ENCODE data around the gene CLCN7. TPM values are rescaled to one million over a fixed set of nuclear protein-coding genes. Genes with fewer than 3 reads are reported as not detected.

Gene CLCN7
- total and polyA plus RNA-seq, 2 of the 13 experiments (the other 11 are each of a cell fraction or from before 2014, with no cell fraction given) = 24.6 to 25.1 TPM

DNA sequence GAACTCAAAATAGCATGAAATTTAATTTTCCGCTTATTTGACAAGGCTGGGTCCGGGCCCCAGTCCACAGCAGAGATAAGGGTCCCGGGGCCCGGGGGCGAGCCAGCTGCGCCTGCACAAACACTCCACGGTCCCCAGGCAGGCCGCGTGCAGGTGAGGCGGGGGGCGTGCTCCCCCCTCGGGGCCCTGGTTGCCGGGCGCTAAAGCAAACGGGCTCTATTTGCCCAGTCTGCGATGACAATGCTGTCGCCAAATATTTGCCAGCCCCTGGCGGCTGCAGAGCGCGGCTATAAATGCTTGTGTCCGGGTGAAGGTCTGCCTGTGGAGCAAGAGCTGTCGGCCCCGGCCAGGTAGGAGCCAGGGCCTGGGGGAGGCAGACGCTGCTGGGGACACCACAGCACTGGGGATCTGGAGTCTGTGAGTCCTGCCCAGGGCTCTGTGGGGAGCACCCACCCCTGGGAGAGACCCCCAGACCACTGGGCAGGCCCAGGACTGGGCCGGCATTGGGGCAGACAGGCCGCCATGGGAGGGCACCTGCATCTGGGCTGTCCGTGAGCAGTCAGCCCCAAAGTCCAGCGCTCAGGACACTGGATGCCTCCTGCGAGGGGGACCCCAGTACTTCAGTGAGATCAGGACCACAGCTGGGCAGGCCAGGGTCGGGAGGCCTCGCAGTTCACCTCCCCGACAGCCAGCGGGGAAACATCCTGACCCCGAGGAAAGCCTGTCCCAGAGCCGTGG, 43.9 kb downstream of the CLCN7 start, which contains the start of gene PERCC1 (continued):
- TF ChIP-seq ARID4A (CRISPR knock-in tag; IDR thresholded peaks at IDR 0.05; ENCODE audit: borderline replicate concordance) = peak; percentile 50; the same call in 1 of the 2 replicates
- TF ChIP-seq KMT2A (CRISPR knock-in tag; IDR thresholded peaks at IDR 0.05) = 0 out of 2 replicates have a peak, but pooled peaks have one; percentile 64
- TF ChIP-seq ZSCAN12 (CRISPR knock-in tag; IDR thresholded peaks at IDR 0.05) = no peak
- peak; percentile 93 for TF ChIP-seq ZNF503 (CRISPR knock-in tag; IDR thresholded peaks at IDR 0.05)
- TF ChIP-seq ZNF878 (CRISPR knock-in tag; IDR thresholded peaks at IDR 0.05) = no peak
- TF ChIP-seq TEF (CRISPR knock-in tag; IDR thresholded peaks at IDR 0.05) = no peak
- TF ChIP-seq MZF1 (CRISPR knock-in tag; IDR thresholded peaks at IDR 0.05; ENCODE audit: borderline replicate concordance) = no peak
- no peak for TF ChIP-seq MBNL3 (CRISPR knock-in tag; conservative IDR thresholded peaks at IDR 0.05)
- TF ChIP-seq ZNF121 (CRISPR knock-in tag; IDR thresholded peaks at IDR 0.05) = 0 out of 2 replicates have a peak, but pooled peaks have one; percentile 32
- no peak for TF ChIP-seq AGO2 (optimal IDR thresholded peaks at IDR 0.05; ENCODE audit: low read depth, low read length)
- no peak for TF ChIP-seq ZSCAN30 (CRISPR knock-in tag; IDR thresholded peaks at IDR 0.05)
- no peak for TF ChIP-seq ZNF281 (CRISPR knock-in tag; IDR thresholded peaks at IDR 0.05; ENCODE audit: borderline replicate concordance)
- no peak for TF ChIP-seq SNAPC2 (CRISPR knock-in tag; IDR thresholded peaks at IDR 0.05)
- TF ChIP-seq BRD4 (CRISPR knock-in tag; IDR thresholded peaks at IDR 0.05) = no peak
- TF ChIP-seq ZHX1 (CRISPR knock-in tag; IDR thresholded peaks at IDR 0.05; ENCODE audit: low read depth) = 0 out of 2 replicates have a peak, but pooled peaks have one; percentile 38
- no peak for TF ChIP-seq FOXM1 (CRISPR knock-in tag; IDR thresholded peaks at IDR 0.05)
